A549 treated with CpdA at 1 μM for 4 hours (cell line): ENCODE data around the gene CYP2E1. TPM values are rescaled to one million over a fixed set of nuclear protein-coding genes. Genes with fewer than 3 reads are reported as not detected.

Source experiments
- total RNA-seq: library from RNA; stranded (reverse); fragments of 200-300 nt; extraction: Qiagen RNA extraction; gene quantifications from 5 replicates; pipeline ENCODE4 v1.2.3, GENCODE V29; 2022; ENCODE audit warnings: low read depth

CYP2E1 gene
- total RNA-seq = 0.09 to 0.22 TPM (median 0.20 TPM) in 4 of 5 replicates, not detected in the other

GRCh38 chr10:133526957-133527588 lies at the start of gene CYP2E1:
Gene CYP2E1 (plus strand): TSS chr10:133527363. CDS start chr10:133527396, 33 bp downstream.

GRCh38 chr10:133565441-133566294 lies 38.5 kb downstream of the CYP2E1 start, which contains the start of gene SYCE1:
Gene SYCE1 (minus strand): TSS chr10:133565583. CDS start chr10:133565529, 54 bp downstream.

Other genes starting within 250 kb of the CYP2E1 start
- 39.4 to 48.9 TPM (median 45.1 TPM) in 5 replicates for gene TUBGCP2, start 218.5 kb upstream of the CYP2E1 start, total RNA-seq
- 62.9 to 76.6 TPM (median 66.7 TPM) in 5 replicates for gene ZNF511, start 218.4 kb upstream of the CYP2E1 start, total RNA-seq
- 0.62 to 0.91 TPM (median 0.76 TPM) in 4 of 5 replicates, not detected in the other for gene CALY, start 190.5 kb upstream of the CYP2E1 start, total RNA-seq
- 0.17 TPM in 1 of 5 replicates, not detected in the others for gene PRAP1, start 180.0 kb upstream of the CYP2E1 start, total RNA-seq
- 12.6 to 17.3 TPM (median 13.8 TPM) in 5 replicates for gene FUOM, start 169.3 kb upstream of the CYP2E1 start, total RNA-seq
- 133 to 154 TPM (median 147 TPM) in 5 replicates for gene ECHS1, start 154.0 kb upstream of the CYP2E1 start, total RNA-seq
- 0.92 to 2.4 TPM (median 2.0 TPM) in 5 replicates for gene PAOX, start 148.1 kb upstream of the CYP2E1 start, total RNA-seq
- gene MTG1, start 133.2 kb upstream of the CYP2E1 start, total RNA-seq = 39.6 to 54.6 TPM (median 53.4 TPM) in 5 replicates
- gene SPRN, start 102.7 kb upstream of the CYP2E1 start, total RNA-seq = 0.14 to 0.26 TPM (median 0.22 TPM) in 5 replicates
- 0.15 to 0.40 TPM (median 0.26 TPM) in 5 replicates for gene SCART1, start 73.4 kb upstream of the CYP2E1 start, total RNA-seq
- gene SYCE1, start 38.2 kb downstream of the CYP2E1 start, total RNA-seq = not detected in 5 replicates
- 0.24 TPM in 1 of 5 replicates, not detected in the others for gene FRG2B, start 99.4 kb downstream of the CYP2E1 start, total RNA-seq